Sigmoid colon (tissue), 7 donors: ENCODE measurements around the gene CIDEB. TPM values are rescaled to one million over a fixed set of nuclear protein-coding genes. Genes with fewer than 3 reads are reported as not detected.

Source experiments
- DNase-seq: peaks from one replicate; pipeline ENCODE4 v3.0.0-alpha.2; 2019
- H3K27ac ChIP-seq, 4 donors: fragments of 200-600 bp; sonication (generic); one replicate each; pipeline ENCODE4 v1.5.1; 2016 to 2019; ENCODE audit warnings: mild to moderate bottlenecking in 1 of 4
- H3K27me3 ChIP-seq, 3 donors: fragments of 200-600 bp; sonication (generic); one replicate each; pipeline ENCODE4 v1.5.1; 2019; ENCODE audit warnings: mild to moderate bottlenecking in 1 of 3
- H3K36me3 ChIP-seq, 4 donors: fragments of 200-600 bp; sonication (generic); one replicate each; pipeline ENCODE4 v1.5.1; 2016 to 2019
- H3K4me1 ChIP-seq, 4 donors: fragments of 200-600 bp; sonication (generic); one replicate each; pipeline ENCODE4 v1.5.1; 2017 to 2019
- H3K4me3 ChIP-seq, 4 donors: fragments of 200-600 bp; sonication (generic); one replicate each; pipeline ENCODE4 v1.5.1; 2017 to 2019; ENCODE audit warnings: mild to moderate bottlenecking in 2 of 4, moderate library complexity in 1 of 4
- H3K9me3 ChIP-seq, 4 donors: fragments of 200-600 bp in 3 of 4; sonication (generic) in 3 of 4; one replicate each; pipeline versions ENCODE4 v1.5.1 to v1.6.1; 2013 to 2019
- CTCF ChIP-seq, 4 experiments: fragments of 450-650 bp in 3 of 4; fragments of 200-600 bp in 1 of 4; IDR thresholded peaks; one replicate each; pipeline ENCODE4 v1.5.1; 2016 to 2019; ENCODE audit warnings: antibody characterized with exemption in 4 of 4, mild to moderate bottlenecking in 3 of 4, moderate library complexity in 2 of 4
- EP300 ChIP-seq, 4 donors: sonication (generic); formaldehyde crosslinking; IDR thresholded peaks; one replicate each; pipeline ENCODE4 v1.6.1; 2017; ENCODE audit warnings: antibody characterized with exemption in 4 of 4
- POLR2A ChIP-seq, 2 donors: fragments of 450-650 bp; IDR thresholded peaks; one replicate each; pipeline ENCODE4 v1.6.1; 2016; ENCODE audit warnings: antibody characterized with exemption in 2 of 2, mild to moderate bottlenecking in 2 of 2, moderate library complexity in 2 of 2
- POLR2AphosphoS5 ChIP-seq, 4 donors: sonication (generic); formaldehyde crosslinking; IDR thresholded peaks; one replicate each; pipeline ENCODE4 v1.6.1; 2017; ENCODE audit warnings: antibody characterized with exemption in 4 of 4
- WGBS, 2 donors: extraction: QIAGEN DNeasy Blood & Tissue Kit; methylation state at CpG; one replicate each; pipeline ENCODE4 v1.1.7; 2013; 5-methylcytosine and 5-hydroxymethylcytosine counted together
- intact Hi-C: fragments of 100-400 bp; cut with DNase I; formaldehyde crosslinking; loops from one replicate; pipeline ENCODE4 v1.15.1; 2023
- polyA plus RNA-seq, 3 donors: library from polyadenylated mRNA; stranded (reverse); fragments of 200-250 nt; gene quantifications; one replicate each; pipeline ENCODE4 v1.2.3, GENCODE V29; 2013
- total RNA-seq, 4 donors: library from RNA; depleted of rRNA; stranded (reverse); fragments of >200 nt; gene quantifications; one replicate each; pipeline ENCODE4 v1.1.0, GENCODE V29; 2016
- donor health status: healthy with polysubstance abuse.
- donor health status: Bipolar disorder and iron deficiency.
- donor health status: healthy.

Gene CIDEB
- total and polyA plus RNA-seq, 7 donors: 4.7 to 9.5 (median 7.8) TPM

GRCh38 chr14:24308342-24309124, 756 bp upstream of the CIDEB start:
- Histone ChIP-seq H3K4me1 (peaks cover 0 to 31% (median 29%) of the 10 kb centered on the region in 4 donors), H3K27me3 (no peaks in the 10 kb centered on the region), H3K36me3 (peaks cover 25 to 40% (median 29%) of the 10 kb centered on the region in 4 donors), H3K9me3 (no peaks in the 10 kb centered on the region), H3K27ac (no peak overlapping the region), H3K4me3 (no peak overlapping the region)
- TF ChIP-seq EP300 (IDR thresholded peaks at IDR 0.05) (no peak), POLR2A (IDR thresholded peaks at IDR 0.05) (no peak), CTCF (IDR thresholded peaks at IDR 0.05) (no peak), POLR2AphosphoS5 (IDR thresholded peaks at IDR 0.05) (no peak)
- no peak for DNase-seq
- 82 to 90% methylated on average over 7 of the region's 7 CpGs for WGBS, 2 donors
- intact Hi-C loops: no loop called here

- no peak overlapping the region for H3K4me3 ChIP-seq
- H3K4me1 ChIP-seq: peaks cover 0 to 31% (median 29%) of the 10 kb centered on the region in 4 donors
- no peak for DNase-seq
- peaks cover 39 to 54% (median 40%) of the 10 kb centered on the region in 4 donors for H3K36me3 ChIP-seq
- H3K27me3 ChIP-seq: no peaks in the 10 kb centered on the region
- WGBS, 2 donors: 76 to 83% methylated on average over 11 of the region's 11 CpGs
- intact Hi-C loops: no loop called here
- no peak overlapping the region for H3K27ac ChIP-seq
- no peak for TF ChIP-seq POLR2A (IDR thresholded peaks at IDR 0.05)
- no peak for TF ChIP-seq EP300 (IDR thresholded peaks at IDR 0.05)
- no peak for TF ChIP-seq POLR2AphosphoS5 (IDR thresholded peaks at IDR 0.05)
- no peak for TF ChIP-seq CTCF (IDR thresholded peaks at IDR 0.05)
- H3K9me3 ChIP-seq: no peaks in the 10 kb centered on the region
Measured at GRCh38 chr14:24307156-24307574, 612 bp downstream of the CIDEB start.

- peaks cover 0 to 28% (median 20%) of the 10 kb centered on the region in 4 donors for H3K4me1 ChIP-seq
- 97% methylated on average over 11 of the region's 11 CpGs for WGBS, 2 donors
- no peak overlapping the region for H3K4me3 ChIP-seq
- intact Hi-C loops: no loop called here
- no peak for TF ChIP-seq EP300 (IDR thresholded peaks at IDR 0.05)
- no peak for TF ChIP-seq CTCF (IDR thresholded peaks at IDR 0.05)
- TF ChIP-seq POLR2AphosphoS5 (IDR thresholded peaks at IDR 0.05): no peak
- no peaks in the 10 kb centered on the region for H3K9me3 ChIP-seq
- H3K36me3 ChIP-seq: peaks cover 43 to 64% (median 44%) of the 10 kb centered on the region in 4 donors
- DNase-seq: no peak
- H3K27ac ChIP-seq: no peak overlapping the region
- no peaks in the 10 kb centered on the region for H3K27me3 ChIP-seq
Measured at GRCh38 chr14:24304019-24304387, 3.8 kb downstream of the CIDEB start.

- H3K36me3 ChIP-seq: peaks cover 34 to 55% (median 47%) of the 10 kb centered on the region in 4 donors
- peak overlapping the region; percentile 79 to 88 (median 86) for H3K27ac ChIP-seq
- 18 to 30% methylated on average over 16 of the region's 16 CpGs for WGBS, 2 donors
- H3K4me1 ChIP-seq: peaks cover 0 to 31% (median 25%) of the 10 kb centered on the region in 4 donors
- no peak for DNase-seq
- H3K4me3 ChIP-seq: peak overlapping the region; percentile 67 to 81 (median 76)
- H3K27me3 ChIP-seq: no peaks in the 10 kb centered on the region
- H3K9me3 ChIP-seq: no peaks in the 10 kb centered on the region
- intact Hi-C loops: no loop called here
- TF ChIP-seq CTCF (IDR thresholded peaks at IDR 0.05) (no peak), EP300 (IDR thresholded peaks at IDR 0.05) (no peak), POLR2AphosphoS5 (IDR thresholded peaks at IDR 0.05) (no peak), POLR2A (IDR thresholded peaks at IDR 0.05) (no peak)
Measured at GRCh38 chr14:24300326-24300980, 7.3 kb downstream of the CIDEB start.
